WTC11 (cell line): ENCODE data around the gene TWIST2.

Experiments used
- TP53 ChIP-seq: sonication (generic); formaldehyde crosslinking; IDR thresholded peaks from 2 replicates; pipeline ENCODE4 v1.8.1; 2023; ENCODE audit warnings: mild to moderate bottlenecking, missing genetic modification reagents
- ZNF416 ChIP-seq: fragments of 250-450 bp; sonication (Bioruptor Pico); IDR thresholded peaks from 2 replicates; pipeline ENCODE4 v1.9.0; 2021; ENCODE audit warnings: mild to moderate bottlenecking, inconsistent platforms
- TF ChIP-seq, protein P1 (sequence below): sonication (generic); formaldehyde crosslinking; IDR thresholded peaks from 2 replicates; pipeline ENCODE4 v1.8.1; 2022; ENCODE audit warnings: low read depth, mild to moderate bottlenecking, moderate library complexity, missing genetic modification reagents, borderline replicate concordance
- TF ChIP-seq, protein P2 (sequence below): fragments of 250-450 bp; sonication (Bioruptor Pico); IDR thresholded peaks from 2 replicates; pipeline ENCODE4 v2.1.2; 2022; ENCODE audit warnings: mild to moderate bottlenecking, moderate library complexity

DNA sequence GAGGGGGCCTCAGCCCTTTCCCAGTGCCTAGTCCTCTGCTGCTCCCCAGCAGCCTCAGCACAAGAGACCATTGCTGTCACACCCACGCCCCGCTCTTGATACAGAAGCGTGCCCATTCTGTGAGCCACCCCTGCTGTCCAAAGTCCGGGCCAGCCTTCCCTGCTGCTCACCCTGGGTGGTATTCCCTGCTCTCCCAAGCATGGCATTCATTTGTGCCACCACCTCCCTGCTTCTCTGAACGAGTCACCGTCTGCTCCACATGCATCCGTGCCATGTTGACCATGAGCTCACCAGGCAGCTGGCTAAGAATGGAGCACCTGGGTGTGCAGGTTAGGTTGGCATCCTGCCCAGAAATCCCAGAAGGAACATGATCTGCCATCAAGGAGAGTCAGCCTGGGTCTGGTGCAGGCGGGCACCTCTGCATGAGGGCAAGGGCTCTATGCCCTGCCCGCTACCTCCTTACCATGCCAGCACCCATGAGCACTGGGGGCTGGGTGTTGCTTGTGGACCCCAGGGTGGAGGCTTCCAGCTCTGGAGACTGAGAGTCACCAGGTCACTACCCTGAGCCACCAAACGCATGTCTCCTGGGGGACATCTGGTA lies 63.0 kb downstream of the TWIST2 start:
- TF ChIP-seq TP53 (CRISPR knock-in tag) (no peak), ZNF416 (CRISPR knock-in tag) (no peak)
- TF ChIP-seq, protein P1, sequence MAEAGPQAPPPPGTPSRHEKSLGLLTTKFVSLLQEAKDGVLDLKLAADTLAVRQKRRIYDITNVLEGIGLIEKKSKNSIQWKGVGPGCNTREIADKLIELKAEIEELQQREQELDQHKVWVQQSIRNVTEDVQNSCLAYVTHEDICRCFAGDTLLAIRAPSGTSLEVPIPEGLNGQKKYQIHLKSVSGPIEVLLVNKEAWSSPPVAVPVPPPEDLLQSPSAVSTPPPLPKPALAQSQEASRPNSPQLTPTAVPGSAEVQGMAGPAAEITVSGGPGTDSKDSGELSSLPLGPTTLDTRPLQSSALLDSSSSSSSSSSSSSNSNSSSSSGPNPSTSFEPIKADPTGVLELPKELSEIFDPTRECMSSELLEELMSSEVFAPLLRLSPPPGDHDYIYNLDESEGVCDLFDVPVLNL (CRISPR knock-in tag): no peak
- TF ChIP-seq, protein P2, sequence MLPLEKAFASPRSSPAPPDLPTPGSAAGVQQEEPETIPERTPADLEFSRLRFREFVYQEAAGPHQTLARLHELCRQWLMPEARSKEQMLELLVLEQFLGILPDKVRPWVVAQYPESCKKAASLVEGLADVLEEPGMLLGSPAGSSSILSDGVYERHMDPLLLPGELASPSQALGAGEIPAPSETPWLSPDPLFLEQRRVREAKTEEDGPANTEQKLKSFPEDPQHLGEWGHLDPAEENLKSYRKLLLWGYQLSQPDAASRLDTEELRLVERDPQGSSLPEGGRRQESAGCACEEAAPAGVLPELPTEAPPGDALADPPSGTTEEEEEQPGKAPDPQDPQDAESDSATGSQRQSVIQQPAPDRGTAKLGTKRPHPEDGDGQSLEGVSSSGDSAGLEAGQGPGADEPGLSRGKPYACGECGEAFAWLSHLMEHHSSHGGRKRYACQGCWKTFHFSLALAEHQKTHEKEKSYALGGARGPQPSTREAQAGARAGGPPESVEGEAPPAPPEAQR (CRISPR knock-in tag): no peak
